Ovary (tissue), 9 donors: Measurements from ENCODE around the gene ATP9A. TPM values are rescaled to one million over a fixed set of nuclear protein-coding genes. Genes with fewer than 3 reads are reported as not detected.

Experiments
- DNase-seq, 5 donors: peaks; one replicate each; pipeline ENCODE4 v3.0.0-alpha.2; 2019 to 2020
- H3K27ac ChIP-seq, 2 donors: fragments of 200-600 bp; one replicate each; pipeline versions ENCODE4 v1.5.1 to v1.8.0; 2019 to 2022
- H3K27me3 ChIP-seq: fragments of 200-600 bp; one replicate; pipeline ENCODE4 v1.8.0; 2022
- H3K36me3 ChIP-seq: fragments of 200-600 bp; sonication (generic); one replicate; pipeline ENCODE4 v1.5.1; 2019
- H3K4me1 ChIP-seq: one replicate; pipeline ENCODE4 v1.8.1; 2013; ENCODE audit warnings: mild to moderate bottlenecking, moderate library complexity; ENCODE audit not compliant: insufficient read depth
- H3K4me3 ChIP-seq: fragments of 200-600 bp; sonication (generic); one replicate; pipeline ENCODE4 v1.5.1; 2017
- H3K9me3 ChIP-seq, 2 donors: fragments of 200-600 bp in 1 of 2; sonication (generic) in 1 of 2; one replicate each; pipeline versions ENCODE4 v1.5.1 to v1.8.1; 2013 to 2019; ENCODE audit warnings: mild to moderate bottlenecking in 1 of 2, moderate library complexity in 1 of 2
- EP300 ChIP-seq: sonication (generic); formaldehyde crosslinking; IDR thresholded peaks from one replicate; pipeline ENCODE4 v1.6.1; 2017; ENCODE audit warnings: antibody characterized with exemption
- POLR2A ChIP-seq: fragments of 450-650 bp; IDR thresholded peaks from one replicate; pipeline ENCODE4 v1.6.1; 2017; ENCODE audit warnings: antibody characterized with exemption, mild to moderate bottlenecking, moderate library complexity
- WGBS, 3 donors: extraction: QIAGEN DNeasy Blood & Tissue Kit in 1 of 3; methylation state at CpG; one replicate each; pipeline versions ENCODE4 v1.1.5 to v1.1.7; 2013 to 2017; 5-methylcytosine and 5-hydroxymethylcytosine counted together
- intact Hi-C, 4 donors: fragments of 100-400 bp; cut with DNase I; formaldehyde crosslinking; loops; one replicate each; pipeline versions ENCODE4 v1.11.0 to v1.15.1; 2022 to 2023
- polyA plus RNA-seq, 2 donors: library from polyadenylated mRNA; stranded (reverse); fragments of 200-250 nt in 1 of 2; fragments of 350-450 nt in 1 of 2; fragmentation: Illumina TruSeq in 1 of 2; extraction: RNeasy Lipid Tissue Mini Kit (QIAGEN cat#74804) in 1 of 2; gene quantifications; one replicate each; pipeline ENCODE4 v1.2.3, GENCODE V29; 2013 to 2014
- total RNA-seq, 7 donors: library from RNA; depleted of rRNA in 2 of 7; stranded (reverse); fragments of >200 nt in 2 of 7; fragmentation: NEBNext Ultra II Directional in 3 of 7; extraction: Animal tissue kit (Norgen Biotek cat#: 25700) in 3 of 7; gene quantifications; one replicate each; pipeline versions ENCODE4 v1.1.0 to v1.2.4, GENCODE V29; 2016 to 2023
- TF ChIP-seq, protein P1 (sequence below), 3 donors: fragments of 450-650 bp in 2 of 3; fragments of 200-600 bp in 1 of 3; IDR thresholded peaks; one replicate each; pipeline versions ENCODE4 v1.5.1 to v1.8.0; 2016 to 2022; ENCODE audit warnings: antibody characterized with exemption in 3 of 3, mild to moderate bottlenecking in 1 of 3
- donor health status: DM: no; HTN: no; CAD: no; lungs with moderate emphysema.
- donor health status: DM: no; HTN: no; CAD: no.
- donor health status: Bipolar disorder and iron deficiency.
- donor health status: DM: yes; HTN: yes; CAD: no.
- donor health status: DM: no; HTN: no; CAD: no.
- donor health status: DM: yes; HTN: yes; CAD: no.

Gene ATP9A
- total and polyA plus RNA-seq, 9 donors = 12.9 to 44.6 (median 29.2) TPM

DNA sequence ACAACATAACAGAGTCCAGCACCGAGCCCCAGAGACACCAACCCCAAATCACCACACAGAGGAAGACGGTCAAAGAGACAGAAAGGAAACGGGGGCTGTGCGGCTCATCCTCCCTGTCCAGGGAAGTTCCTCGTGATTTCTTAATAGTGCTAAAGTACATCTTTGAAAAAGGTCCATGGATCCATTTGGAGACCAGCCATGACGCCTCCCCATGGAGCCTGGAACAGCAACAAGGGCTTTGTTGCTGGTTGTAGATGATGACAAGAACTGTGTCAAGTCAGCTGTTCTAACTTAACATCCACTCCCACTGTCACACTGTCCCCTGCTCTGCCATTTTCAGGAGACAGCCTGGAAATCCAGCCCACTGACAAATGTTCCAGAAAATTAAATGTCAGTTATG, 99.7 kb downstream of the ATP9A start:
- intact Hi-C loops = no loop called here
- WGBS, 3 donors = 87 to 91% (median 91%) methylated on average over 6 of the region's 6 CpGs
- Histone ChIP-seq H3K36me3 (no peaks in the 10 kb centered on the region), H3K9me3 (no peaks in the 10 kb centered on the region), H3K27me3 (no peaks in the 10 kb centered on the region), H3K4me3 (no peak overlapping the region), H3K4me1 (no peaks in the 10 kb centered on the region), H3K27ac (no peak overlapping the region)
- TF ChIP-seq, protein P1, sequence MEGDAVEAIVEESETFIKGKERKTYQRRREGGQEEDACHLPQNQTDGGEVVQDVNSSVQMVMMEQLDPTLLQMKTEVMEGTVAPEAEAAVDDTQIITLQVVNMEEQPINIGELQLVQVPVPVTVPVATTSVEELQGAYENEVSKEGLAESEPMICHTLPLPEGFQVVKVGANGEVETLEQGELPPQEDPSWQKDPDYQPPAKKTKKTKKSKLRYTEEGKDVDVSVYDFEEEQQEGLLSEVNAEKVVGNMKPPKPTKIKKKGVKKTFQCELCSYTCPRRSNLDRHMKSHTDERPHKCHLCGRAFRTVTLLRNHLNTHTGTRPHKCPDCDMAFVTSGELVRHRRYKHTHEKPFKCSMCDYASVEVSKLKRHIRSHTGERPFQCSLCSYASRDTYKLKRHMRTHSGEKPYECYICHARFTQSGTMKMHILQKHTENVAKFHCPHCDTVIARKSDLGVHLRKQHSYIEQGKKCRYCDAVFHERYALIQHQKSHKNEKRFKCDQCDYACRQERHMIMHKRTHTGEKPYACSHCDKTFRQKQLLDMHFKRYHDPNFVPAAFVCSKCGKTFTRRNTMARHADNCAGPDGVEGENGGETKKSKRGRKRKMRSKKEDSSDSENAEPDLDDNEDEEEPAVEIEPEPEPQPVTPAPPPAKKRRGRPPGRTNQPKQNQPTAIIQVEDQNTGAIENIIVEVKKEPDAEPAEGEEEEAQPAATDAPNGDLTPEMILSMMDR (IDR thresholded peaks at IDR 0.05) = no peak
- TF ChIP-seq POLR2A (no peak), EP300 (no peak)
- no peak for DNase-seq

DNA sequence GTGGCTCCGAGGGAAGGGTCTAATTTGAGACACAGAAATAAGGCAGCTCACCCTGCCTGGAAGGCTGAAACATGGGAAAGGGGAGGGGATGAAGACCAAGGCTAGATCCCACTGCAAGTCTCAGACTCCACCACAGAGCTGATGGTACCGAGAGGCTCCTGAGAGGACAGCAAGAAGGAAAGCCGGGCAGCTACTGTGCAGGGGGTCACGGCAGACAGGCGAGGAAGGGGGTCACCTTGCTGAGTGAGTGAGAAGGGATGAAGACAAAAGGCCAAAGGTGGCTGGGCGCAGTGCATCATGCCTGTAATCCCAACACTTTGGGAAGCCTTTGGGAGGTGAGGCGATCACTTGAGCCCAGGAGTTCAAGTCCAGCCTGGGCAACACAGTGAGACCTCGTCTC, 100.7 kb downstream of the ATP9A start:
- TF ChIP-seq, protein P1 (IDR thresholded peaks at IDR 0.05) = no peak
- TF ChIP-seq POLR2A (no peak), EP300 (no peak)
- Histone ChIP-seq H3K27ac (no peak overlapping the region), H3K4me3 (no peak overlapping the region), H3K9me3 (no peaks in the 10 kb centered on the region), H3K36me3 (no peaks in the 10 kb centered on the region), H3K4me1 (no peaks in the 10 kb centered on the region), H3K27me3 (no peaks in the 10 kb centered on the region)
- WGBS, 3 donors = 92 to 96% (median 95%) methylated on average over 8 of the region's 8 CpGs
- intact Hi-C loops = no loop called here
- no peak for DNase-seq

DNA sequence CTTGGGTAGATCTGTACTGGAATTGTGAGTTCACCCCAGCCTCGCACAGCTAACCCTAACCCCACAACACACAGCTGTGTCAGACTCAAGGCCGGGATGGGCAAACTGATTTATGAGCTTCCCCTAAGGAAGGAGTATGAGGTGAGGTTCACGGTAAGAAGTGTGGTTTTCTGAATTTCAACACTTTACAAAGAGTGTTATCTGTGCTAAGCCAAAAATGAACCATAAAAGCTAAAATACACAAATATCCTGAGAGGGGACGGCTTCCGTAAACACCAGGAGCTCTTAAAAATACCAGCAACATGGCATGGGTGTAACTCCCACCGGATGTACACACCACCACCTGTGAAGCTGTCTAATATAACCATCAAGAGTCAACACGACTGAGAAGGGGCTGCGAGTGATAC, 101.2 kb downstream of the ATP9A start:
- H3K4me1 ChIP-seq = no peaks in the 10 kb centered on the region
- 72 to 76% (median 72%) methylated on average over 8 of the region's 8 CpGs for WGBS, 3 donors
- TF ChIP-seq, protein P1 (IDR thresholded peaks at IDR 0.05) = no peak
- TF ChIP-seq EP300 (no peak), POLR2A (no peak)
- no peaks in the 10 kb centered on the region for H3K36me3 ChIP-seq
- H3K27ac ChIP-seq = no peak overlapping the region
- H3K9me3 ChIP-seq = no peaks in the 10 kb centered on the region
- no peak for DNase-seq
- intact Hi-C loops = no loop called here
- no peak overlapping the region for H3K4me3 ChIP-seq
- no peaks in the 10 kb centered on the region for H3K27me3 ChIP-seq

DNA sequence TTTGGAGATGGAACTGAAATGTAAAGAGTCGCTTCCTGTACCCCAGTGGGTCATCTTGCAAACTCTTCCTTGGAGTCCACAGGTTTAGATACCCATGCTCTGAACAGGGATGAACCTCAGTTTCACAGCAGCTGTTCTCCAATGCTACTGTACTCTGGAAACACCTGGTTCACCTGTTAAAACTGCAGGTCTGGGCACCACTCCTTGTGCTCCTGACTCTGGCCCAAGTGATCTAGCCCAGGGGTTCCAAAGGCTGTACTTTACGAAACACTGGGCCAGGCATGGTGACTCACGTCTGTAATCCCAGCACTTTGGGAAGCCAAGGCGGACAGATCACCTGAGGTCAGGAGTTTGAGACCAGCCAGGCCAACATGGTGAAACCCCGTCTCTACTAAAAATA, 102.1 kb downstream of the ATP9A start:
- H3K36me3 ChIP-seq = no peaks in the 10 kb centered on the region
- no peaks in the 10 kb centered on the region for H3K27me3 ChIP-seq

DNA sequence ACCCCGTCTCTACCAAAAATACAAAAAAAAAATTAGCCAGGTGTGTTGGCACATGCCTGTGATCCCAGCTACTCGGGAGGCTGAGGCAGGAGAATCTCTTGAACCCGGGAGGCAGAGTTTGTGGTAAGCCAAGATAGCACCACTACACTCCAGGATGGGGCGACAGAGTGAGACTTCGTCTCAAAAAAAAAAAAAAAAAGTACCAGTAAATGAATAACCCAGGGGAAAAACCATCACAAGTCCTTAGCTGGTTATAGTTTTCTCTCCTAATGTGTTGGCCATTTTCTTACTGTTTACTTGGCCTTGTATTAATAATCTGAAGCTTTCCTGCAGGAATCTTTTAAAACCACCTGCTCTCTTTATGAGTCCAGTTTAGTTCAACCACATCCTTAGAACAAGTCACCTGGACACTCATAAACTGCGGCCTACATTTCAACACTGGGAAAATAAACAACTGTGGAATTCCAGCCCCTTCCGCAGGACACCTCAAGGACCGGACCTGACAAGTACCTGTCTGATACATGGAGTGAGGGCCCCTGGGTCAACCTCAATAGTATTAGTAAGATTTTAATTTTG, 102.6 kb downstream of the ATP9A start:
- Histone ChIP-seq H3K27me3 (no peaks in the 10 kb centered on the region), H3K4me3 (no peak overlapping the region), H3K27ac (no peak overlapping the region), H3K4me1 (no peaks in the 10 kb centered on the region), H3K9me3 (no peaks in the 10 kb centered on the region), H3K36me3 (no peaks in the 10 kb centered on the region)
- DNase-seq = no peak
- 90 to 93% (median 93%) methylated on average over 8 of the region's 8 CpGs for WGBS, 3 donors
- TF ChIP-seq, protein P1 (IDR thresholded peaks at IDR 0.05) = no peak
- TF ChIP-seq EP300 (no peak), POLR2A (no peak)
- intact Hi-C loops = no loop called here

More for the DNA sequence above, 102.1 kb downstream of the ATP9A start:
- H3K27ac ChIP-seq = no peak overlapping the region
- 91 to 97% (median 94%) methylated on average over 5 of the region's 5 CpGs for WGBS, 3 donors
- intact Hi-C loops = no loop called here
- TF ChIP-seq POLR2A = no peak
- TF ChIP-seq EP300 = no peak
- DNase-seq = no peak
- no peak overlapping the region for H3K4me3 ChIP-seq
- H3K4me1 ChIP-seq = no peaks in the 10 kb centered on the region
- no peaks in the 10 kb centered on the region for H3K9me3 ChIP-seq
